HFFc6 (cell line): ENCODE data around the gene FARSB. TPM values are rescaled to one million over a fixed set of nuclear protein-coding genes. Genes with fewer than 3 reads are reported as not detected.
A peak's percentile ranks its signal among the peaks of the same experiment; 100 is the strongest.
"Not testable (repeated sequence)": the region's sequence is repeated elsewhere in the genome, so short reads cannot be mapped to it uniquely, and the experiment has no call there.

Experiments used
- DNase-seq: peaks from one replicate; pipeline ENCODE4 v3.0.0-alpha.2; 2018
- H3K27ac Mint-ChIP-seq: 2 replicates; pipeline ENCODE4 v1.8.0; 2020; ENCODE audit warnings: mild to moderate bottlenecking, mixed read lengths
- H3K27me3 Mint-ChIP-seq: 2 replicates; pipeline ENCODE4 v1.8.0; 2021; ENCODE audit warnings: mild to moderate bottlenecking, moderate library complexity, mixed read lengths; ENCODE audit not compliant: insufficient read depth
- H3K36me3 Mint-ChIP-seq: 2 replicates; pipeline ENCODE4 v1.8.0; 2021; ENCODE audit warnings: low read depth, mixed read lengths
- H3K4me1 Mint-ChIP-seq: 2 replicates; pipeline ENCODE4 v1.8.0; 2020; ENCODE audit warnings: low read depth, mixed read lengths
- H3K4me3 Mint-ChIP-seq: 2 replicates; pipeline ENCODE4 v1.8.0; 2020; ENCODE audit warnings: mild to moderate bottlenecking, moderate library complexity, mixed read lengths
- H3K9me3 Mint-ChIP-seq: 2 replicates; pipeline ENCODE4 v1.8.0; 2020; ENCODE audit warnings: mild to moderate bottlenecking, mixed read lengths
- CTCF ChIP-seq: fragments of 200-600 bp; sonication (generic); IDR thresholded peaks from 2 replicates; pipeline ENCODE4 v1.5.0; 2021; ENCODE audit warnings: antibody characterized with exemption, mild to moderate bottlenecking
- total RNA-seq, 6 experiments: library from RNA; stranded (reverse); fragmentation: NEBNext Ultra II Directional; extraction: Animal tissue kit (Norgen Biotek cat#: 25700); gene quantifications; 2 replicates in 1 of 6; 3 replicates in 5 of 6; pipeline ENCODE4 v1.2.3, GENCODE V29; 2021

The FARSB gene
- total RNA-seq, 6 experiments from 2014 or later: 42.5 to 55.9 (median 51.9) TPM

- Mint-ChIP-seq H3K9me3 (no peaks in the 10 kb centered on the region), H3K36me3 (peaks cover 42% of the 10 kb centered on the region), H3K27ac (peak overlapping the region; percentile 61; the same call in 1 of the 2 replicates), H3K27me3 (no peaks in the 10 kb centered on the region), H3K4me3 (no peak overlapping the region), H3K4me1 (peaks cover 29% of the 10 kb centered on the region)
- DNase-seq: peak; percentile 76
- TF ChIP-seq CTCF: no peak
Measured at GRCh38 chr2:222594679-222595078, 61.2 kb downstream of the FARSB start.

- Mint-ChIP-seq H3K4me3 (no peak overlapping the region), H3K4me1 (peaks cover 29% of the 10 kb centered on the region), H3K27ac (no peak overlapping the region), H3K9me3 (no peaks in the 10 kb centered on the region), H3K36me3 (peaks cover 46% of the 10 kb centered on the region), H3K27me3 (no peaks in the 10 kb centered on the region)
- DNase-seq: no peak
- TF ChIP-seq CTCF: no peak
Measured at GRCh38 chr2:222592176-222592575, 63.7 kb downstream of the FARSB start.

GRCh38 chr2:222591661-222592060 is 64.2 kb downstream of the FARSB start:
- H3K27me3 Mint-ChIP-seq: no peaks in the 10 kb centered on the region
- no peak for TF ChIP-seq CTCF
- no peak for DNase-seq
- no peak overlapping the region for H3K27ac Mint-ChIP-seq
- peaks cover 29% of the 10 kb centered on the region for H3K4me1 Mint-ChIP-seq
- H3K4me3 Mint-ChIP-seq: no peak overlapping the region
- peaks cover 50% of the 10 kb centered on the region for H3K36me3 Mint-ChIP-seq
- no peaks in the 10 kb centered on the region for H3K9me3 Mint-ChIP-seq

GRCh38 chr2:222584589-222584988 is 71.3 kb downstream of the FARSB start:
- DNase-seq, H3K9me3 Mint-ChIP-seq, H3K27me3 Mint-ChIP-seq, H3K4me3 Mint-ChIP-seq, H3K4me1 Mint-ChIP-seq, H3K27ac Mint-ChIP-seq: not testable (repeated sequence)
- peaks cover 28% of the 10 kb centered on the region for H3K36me3 Mint-ChIP-seq

GRCh38 chr2:222582928-222583327 is 73.0 kb downstream of the FARSB start:
- DNase-seq: no peak
- H3K36me3 Mint-ChIP-seq: peaks cover 20% of the 10 kb centered on the region
- peaks cover 14% of the 10 kb centered on the region for H3K4me1 Mint-ChIP-seq

GRCh38 chr2:222577341-222577740 is 78.6 kb downstream of the FARSB start:
- no peak for DNase-seq
- no peak overlapping the region for H3K4me3 Mint-ChIP-seq
- no peak for TF ChIP-seq CTCF
- no peaks in the 10 kb centered on the region for H3K9me3 Mint-ChIP-seq
- H3K27ac Mint-ChIP-seq: peak overlapping the region; percentile 42; the same call in 1 of the 2 replicates
- H3K36me3 Mint-ChIP-seq: peaks cover 6% of the 10 kb centered on the region
- peaks cover 58% of the 10 kb centered on the region for H3K4me1 Mint-ChIP-seq
- H3K27me3 Mint-ChIP-seq: no peaks in the 10 kb centered on the region

More at GRCh38 chr2:222582928-222583327, 73.0 kb downstream of the FARSB start:
- H3K27ac Mint-ChIP-seq: no peak overlapping the region
- no peak overlapping the region for H3K4me3 Mint-ChIP-seq
- H3K9me3 Mint-ChIP-seq: no peaks in the 10 kb centered on the region
- H3K27me3 Mint-ChIP-seq: no peaks in the 10 kb centered on the region
- TF ChIP-seq CTCF: peak; percentile 61
